OCI-LY1 (cell line): ENCODE results near the gene CSH1.

Experiments used
- CTCF ChIP-seq: fragments of 200-600 bp; sonication (generic), shearing (Covaris generic); IDR thresholded peaks from 2 replicates; pipeline ENCODE4 v1.5.1; 2017; ENCODE audit warnings: mild to moderate bottlenecking, antibody characterized with exemption, low read length, moderate library complexity, mixed read lengths
- EZH2 ChIP-seq: fragments of 200-600 bp; sonication (generic), shearing (Covaris generic); IDR thresholded peaks from 2 replicates; pipeline ENCODE4 v1.8.0; 2017; ENCODE audit warnings: borderline replicate concordance, mixed run types, mild to moderate bottlenecking, antibody characterized with exemption, low read length, moderate library complexity, mixed read lengths

DNA sequence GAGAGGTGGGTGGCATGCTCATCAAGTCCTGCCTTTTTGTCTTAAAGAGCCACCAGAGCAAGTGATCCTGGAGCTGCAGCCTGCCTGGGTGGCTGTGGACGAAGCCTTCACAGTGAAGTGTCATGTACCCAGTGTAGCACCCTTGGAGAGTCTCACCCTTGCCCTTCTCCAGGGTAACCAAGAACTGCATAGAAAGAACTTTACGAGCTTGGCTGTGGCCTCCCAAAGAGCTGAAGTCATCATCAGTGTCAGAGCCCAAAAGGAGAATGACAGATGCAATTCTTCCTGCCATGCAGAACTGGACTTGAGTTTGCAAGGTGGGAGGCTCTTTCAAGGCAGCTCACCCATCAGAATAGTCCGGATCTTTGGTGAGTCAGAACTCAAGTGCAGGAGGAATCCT lies 37.1 kb downstream of the CSH1 start:
- no peak for TF ChIP-seq CTCF
- no peak for TF ChIP-seq EZH2
